Lower leg skin (tissue), 3 donors: ENCODE data around the gene CRACR2A.

Source experiments
- CTCF ChIP-seq, 3 donors: fragments of 450-650 bp; IDR thresholded peaks; one replicate each; pipeline ENCODE4 v1.5.1; 2016; ENCODE audit warnings: antibody characterized with exemption in 3 of 3, mild to moderate bottlenecking in 3 of 3, moderate library complexity in 2 of 3
- POLR2A ChIP-seq, 2 donors: fragments of 450-650 bp; IDR thresholded peaks; one replicate each; pipeline ENCODE4 v1.6.1; 2016 to 2017; ENCODE audit warnings: antibody characterized with exemption in 2 of 2, mild to moderate bottlenecking in 1 of 2, moderate library complexity in 1 of 2

DNA sequence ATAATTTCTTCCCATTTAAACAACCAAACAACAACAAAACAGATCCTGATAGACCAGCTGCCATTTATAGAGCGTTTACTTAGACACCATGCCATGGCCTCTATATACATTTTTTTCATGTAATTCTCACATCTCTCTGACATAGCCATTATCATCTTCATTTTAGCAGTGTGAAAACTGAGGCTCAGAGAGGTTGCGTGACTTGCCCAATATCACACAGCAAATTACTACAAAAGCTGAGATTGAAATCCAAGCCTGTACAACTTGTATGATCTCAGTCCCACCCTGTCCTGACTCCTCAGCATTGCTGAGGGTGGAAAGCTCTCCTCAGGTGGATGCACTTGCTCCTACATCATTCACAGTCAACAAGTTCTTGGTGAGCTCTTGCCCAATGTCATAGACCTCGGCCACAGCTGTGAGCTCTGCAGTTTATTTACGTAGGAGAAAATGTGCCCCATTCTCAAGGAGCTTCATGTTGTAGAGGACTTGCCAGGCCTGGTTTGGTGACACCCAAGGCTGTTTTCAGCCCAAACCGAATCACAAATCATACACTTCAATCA, 55.5 kb downstream of the CRACR2A start:
- TF ChIP-seq CTCF (IDR thresholded peaks at IDR 0.05) (no peak), POLR2A (IDR thresholded peaks at IDR 0.05) (no peak)
